GM23338 (cell line): Measurements from ENCODE around the gene RAB40C. TPM values are rescaled to one million over a fixed set of nuclear protein-coding genes. Genes with fewer than 3 reads are reported as not detected.

Experiments used
- ATAC-seq: fragments of 200-7000 bp; cut with Tn5 transposase; 3 replicates; pipeline ENCODE4 v1.9.1; 2020
- DNase-seq: peaks from one replicate; pipeline ENCODE4 v3.0.0-alpha.2; 2015; ENCODE audit warnings: low spot score
- H2AFZ ChIP-seq: fragments of 200-600 bp; sonication (generic); 2 replicates; pipeline ENCODE4 v1.8.0; 2016; ENCODE audit warnings: antibody characterized with exemption, mild to moderate bottlenecking, moderate library complexity
- H3F3A ChIP-seq: fragments of 200-600 bp; sonication (generic); replicated peaks from 2 replicates; pipeline ENCODE4 v1.8.0; 2017; ENCODE audit warnings: antibody characterized with exemption, mixed run types, low read depth
- H3K27ac ChIP-seq: fragments of 200-600 bp; sonication (generic); 2 replicates; pipeline ENCODE4 v1.6.1; 2016; ENCODE audit warnings: low read depth
- H3K27me3 ChIP-seq: fragments of 200-600 bp; sonication (generic); 2 replicates; pipeline ENCODE4 v1.8.0; 2016; ENCODE audit warnings: mild to moderate bottlenecking, mixed run types, moderate library complexity; ENCODE audit not compliant: insufficient read depth
- H3K36me3 ChIP-seq: fragments of 200-600 bp; sonication (generic); 2 replicates; pipeline ENCODE4 v1.8.0; 2016; ENCODE audit warnings: mild to moderate bottlenecking; ENCODE audit not compliant: insufficient read depth
- H3K4me1 ChIP-seq: fragments of 200-600 bp; sonication (generic); 2 replicates; pipeline ENCODE4 v1.8.0; 2016; ENCODE audit warnings: mild to moderate bottlenecking, moderate library complexity; ENCODE audit not compliant: insufficient read depth
- H3K4me2 ChIP-seq: fragments of 200-600 bp; sonication (generic); 2 replicates; pipeline ENCODE4 v1.7.1; 2017; ENCODE audit warnings: mixed run types
- H3K4me3 ChIP-seq: fragments of 200-600 bp; sonication (generic); 2 replicates; pipeline ENCODE4 v1.6.1; 2016; ENCODE audit warnings: mixed run types
- H3K79me2 ChIP-seq: fragments of 200-600 bp; sonication (generic); replicated peaks from 2 replicates; pipeline ENCODE4 v1.8.0; 2017; ENCODE audit warnings: mild to moderate bottlenecking; ENCODE audit not compliant: insufficient read depth
- H3K9me2 ChIP-seq: fragments of 200-600 bp; sonication (generic); 2 replicates; pipeline ENCODE4 v1.8.0; 2017; ENCODE audit not compliant: insufficient read depth
- H4K20me1 ChIP-seq: fragments of 200-600 bp; sonication (generic); replicated peaks from 2 replicates; pipeline ENCODE4 v1.8.0; 2017; ENCODE audit warnings: mild to moderate bottlenecking; ENCODE audit not compliant: insufficient read depth
- H3K27ac Mint-ChIP-seq: 2 replicates; pipeline ENCODE4 v1.8.0; 2020; ENCODE audit warnings: inconsistent platforms, mild to moderate bottlenecking, moderate library complexity, mixed read lengths
- H3K27me3 Mint-ChIP-seq: 3 replicates; pipeline ENCODE4 v1.8.0; 2022; ENCODE audit warnings: low read depth, mild to moderate bottlenecking, moderate library complexity, mixed read lengths, inconsistent platforms; ENCODE audit not compliant: insufficient read depth, poor library complexity
- H3K36me3 Mint-ChIP-seq: 3 replicates; pipeline ENCODE4 v1.8.0; 2021; ENCODE audit warnings: low read depth, mild to moderate bottlenecking, inconsistent platforms, moderate library complexity, mixed read lengths
- H3K4me1 Mint-ChIP-seq: 3 replicates; pipeline ENCODE4 v1.8.0; 2020; ENCODE audit warnings: mild to moderate bottlenecking, inconsistent platforms, mixed read lengths
- H3K4me3 Mint-ChIP-seq: 3 replicates; pipeline ENCODE4 v1.8.0; 2021; ENCODE audit warnings: moderate library complexity, mild to moderate bottlenecking, inconsistent platforms, mixed read lengths
- H3K9me3 Mint-ChIP-seq: 3 replicates; pipeline ENCODE4 v1.8.0; 2020; ENCODE audit warnings: moderate library complexity, mild to moderate bottlenecking, inconsistent platforms, mixed read lengths
- CREB1 ChIP-seq: fragments of 250-450 bp; sonication (Bioruptor Pico); IDR thresholded peaks from 2 replicates; pipeline ENCODE4 v1.5.0; 2020; ENCODE audit warnings: low read depth, mild to moderate bottlenecking, moderate library complexity
- CTCF ChIP-seq, 2 experiments: fragments of 200-600 bp in 1 of 2; sonication (generic) in 1 of 2; conservative IDR thresholded peaks; 2 replicates each; pipeline versions ENCODE4 v1.5.1 to v1.6.1; 2016 to 2017; ENCODE audit warnings: antibody characterized with exemption in 2 of 2, low read depth in 2 of 2, mild to moderate bottlenecking in 2 of 2, moderate library complexity in 1 of 2
- ETS1 ChIP-seq: IDR thresholded peaks from 2 replicates; pipeline ENCODE4 v1.6.1; 2016; ENCODE audit warnings: antibody characterized with exemption
- EZH2 ChIP-seq: fragments of 200-600 bp; sonication (generic); IDR thresholded peaks from one replicate; pipeline ENCODE4 v1.8.0; 2017; ENCODE audit warnings: antibody characterized with exemption, mild to moderate bottlenecking, low read depth; ENCODE audit not compliant: unreplicated experiment
- EZH2phosphoT487 ChIP-seq: fragments of 200-600 bp; sonication (generic); IDR thresholded peaks from one replicate; pipeline ENCODE4 v1.8.1; 2018; ENCODE audit warnings: antibody characterized with exemption; ENCODE audit not compliant: unreplicated experiment
- JUNB ChIP-seq: IDR thresholded peaks from one replicate; pipeline ENCODE4 v1.6.1; 2016; ENCODE audit warnings: antibody characterized with exemption; ENCODE audit not compliant: unreplicated experiment
- NANOG ChIP-seq: IDR thresholded peaks from 2 replicates; pipeline ENCODE4 v1.6.1; 2016; ENCODE audit warnings: antibody characterized with exemption, borderline replicate concordance
- POLR2AphosphoS5 ChIP-seq: IDR thresholded peaks from 2 replicates; pipeline ENCODE4 v1.6.1; 2016; ENCODE audit warnings: antibody characterized with exemption, low read depth
- REST ChIP-seq: IDR thresholded peaks from one replicate; pipeline ENCODE4 v1.6.1; 2018; ENCODE audit warnings: antibody characterized with exemption; ENCODE audit not compliant: unreplicated experiment
- STAT1 ChIP-seq: IDR thresholded peaks from one replicate; pipeline ENCODE4 v1.6.1; 2016; ENCODE audit warnings: antibody characterized with exemption; ENCODE audit not compliant: unreplicated experiment
- ZNF114 ChIP-seq: fragments of 250-450 bp; sonication (Bioruptor Pico); IDR thresholded peaks from 2 replicates; pipeline ENCODE4 v1.5.0; 2020; ENCODE audit warnings: mild to moderate bottlenecking, moderate library complexity
- ZNF331 ChIP-seq: fragments of 250-450 bp; sonication (Bioruptor Pico); IDR thresholded peaks from 2 replicates; pipeline ENCODE4 v1.5.0; 2020; ENCODE audit warnings: low read depth, mild to moderate bottlenecking, moderate library complexity
- ZNF462 ChIP-seq: fragments of 250-450 bp; sonication (Bioruptor Pico); IDR thresholded peaks from 2 replicates; pipeline ENCODE4 v1.5.0; 2020; ENCODE audit warnings: mild to moderate bottlenecking, moderate library complexity
- polyA plus RNA-seq: library from polyadenylated mRNA; unstranded; fragments of >200 nt; fragmentation: Nextera tagmentation; extraction: Ambion mirVana; gene quantifications from 2 replicates; pipeline ENCODE4 v1.2.1, GENCODE V29; 2016
- total RNA-seq: library from RNA; depleted of rRNA; stranded (reverse); fragments of >200 nt; shearing (Covaris generic); gene quantifications from 2 replicates; pipeline ENCODE4 v1.2.3, GENCODE V29; 2014

Gene RAB40C
- total and polyA plus RNA-seq, 2 experiments from 2014 or later, result 11.2 to 24.6 TPM

- peak; percentile 75 for DNase-seq
Measured at GRCh38 chr16:648071-648780, 58.4 kb downstream of the RAB40C start.

More at GRCh38 chr16:648071-648780, 58.4 kb downstream of the RAB40C start:
- Histone ChIP-seq H4K20me1 (no peaks in the 10 kb centered on the region; the same call in 1 of the 2 replicates), H3K27ac (0 out of 2 replicates have a peak overlapping the region, but pooled peaks have one; percentile 66), H3K79me2 (peaks cover 9% of the 10 kb centered on the region; the same call in 1 of the 2 replicates), H3F3A (peaks cover 9% of the 10 kb centered on the region; the same call in 1 of the 2 replicates), H3K9me2 (no peaks in the 10 kb centered on the region), H3K36me3 (no peaks in the 10 kb centered on the region), H3K27me3 (no peaks in the 10 kb centered on the region), H2AFZ (peak overlapping the region; percentile 63; the same call in 1 of the 2 replicates), H3K4me2 (peak overlapping the region; percentile 95), H3K4me1 (no peaks in the 10 kb centered on the region; the same call in 1 of the 2 replicates), H3K4me3 (peak overlapping the region; percentile 80)
- peak overlapping the region; percentile 82 for H3K27ac Mint-ChIP-seq
- H3K4me1 Mint-ChIP-seq, result peaks cover 3% of the 10 kb centered on the region; the same call in 1 of the 3 replicates
- peaks cover 8% of the 10 kb centered on the region for H3K27me3 Mint-ChIP-seq
- H3K4me3 Mint-ChIP-seq, result peak overlapping the region; percentile 84
- ATAC-seq, result peak; percentile 42
- no peaks in the 10 kb centered on the region for H3K36me3 Mint-ChIP-seq
- TF ChIP-seq POLR2AphosphoS5 (0 out of 2 replicates have a peak, but pooled peaks have one; percentile 14), CTCF (conservative IDR thresholded peaks at IDR 0.05; ENCODE audit: low read depth in 2 of 2) (peak; percentile 69 to 82), EZH2phosphoT487 (no peak), ZNF114 (no peak), JUNB (no peak), ZNF462 (CRISPR knock-in tag) (no peak), ETS1 (no peak), NANOG (no peak), ZNF331 (CRISPR knock-in tag) (no peak), CREB1 (CRISPR knock-in tag) (0 out of 2 replicates have a peak, but pooled peaks have one; percentile 9), REST (no peak), EZH2 (no peak), STAT1 (no peak)
- H3K9me3 Mint-ChIP-seq, result no peaks in the 10 kb centered on the region
